NCI-H345 treated with DMSO at 0.1 percent for 48 hours (cell line): Measurements from ENCODE around the gene ABHD11.

ENCODE experiments used
- DNase-seq: peaks from one replicate; lab custom pipeline; 2025; ENCODE audit not compliant: unreplicated experiment; lab: John Stamatoyannopoulos, UW

Gene ABHD11

DNA sequence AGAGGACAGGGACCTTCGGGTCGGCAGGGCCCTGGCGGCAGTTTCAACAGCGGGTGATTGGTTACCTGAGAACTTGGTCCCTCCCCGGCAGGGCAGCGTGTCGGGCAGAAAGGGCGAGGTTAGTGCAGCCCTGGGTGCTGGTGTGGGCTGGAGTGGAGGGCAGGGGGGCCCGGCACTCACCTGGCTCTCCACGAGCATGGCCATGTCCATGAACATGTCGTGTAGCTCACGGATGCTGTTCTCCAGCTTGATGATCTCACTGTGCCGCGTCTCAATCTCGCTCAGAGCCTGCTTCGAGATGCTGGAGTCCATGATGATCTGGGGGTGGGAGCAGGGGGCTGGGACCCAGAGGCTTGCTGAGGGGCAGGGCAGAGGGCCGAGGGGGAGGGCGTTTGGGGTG is 35.9 kb downstream of the ABHD11 start:
- no peak for DNase-seq

DNA sequence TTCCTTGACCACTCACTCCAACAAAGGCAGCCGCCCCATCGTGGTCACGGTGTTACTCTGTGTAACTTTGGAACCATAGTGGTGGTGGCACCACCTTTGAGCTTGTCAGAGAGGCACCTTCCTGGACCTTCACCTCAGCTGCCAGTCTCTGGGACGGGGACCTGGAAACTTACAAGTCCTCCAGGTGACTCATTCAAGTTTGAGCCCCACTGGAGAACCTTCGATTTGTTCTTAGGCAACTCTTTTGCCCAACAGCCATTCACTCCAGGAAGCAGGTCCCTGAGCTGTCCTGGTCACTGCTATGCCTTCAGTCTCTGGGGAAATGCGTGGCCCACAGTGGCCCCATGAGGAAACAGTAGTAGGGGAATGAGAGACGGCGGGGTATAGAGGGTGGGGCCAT is 36.4 kb downstream of the ABHD11 start:
- no peak for DNase-seq

GRCh38 chr7:73701357-73701995 is 37.1 kb downstream of the ABHD11 start:
- DNase-seq: no peak

DNA sequence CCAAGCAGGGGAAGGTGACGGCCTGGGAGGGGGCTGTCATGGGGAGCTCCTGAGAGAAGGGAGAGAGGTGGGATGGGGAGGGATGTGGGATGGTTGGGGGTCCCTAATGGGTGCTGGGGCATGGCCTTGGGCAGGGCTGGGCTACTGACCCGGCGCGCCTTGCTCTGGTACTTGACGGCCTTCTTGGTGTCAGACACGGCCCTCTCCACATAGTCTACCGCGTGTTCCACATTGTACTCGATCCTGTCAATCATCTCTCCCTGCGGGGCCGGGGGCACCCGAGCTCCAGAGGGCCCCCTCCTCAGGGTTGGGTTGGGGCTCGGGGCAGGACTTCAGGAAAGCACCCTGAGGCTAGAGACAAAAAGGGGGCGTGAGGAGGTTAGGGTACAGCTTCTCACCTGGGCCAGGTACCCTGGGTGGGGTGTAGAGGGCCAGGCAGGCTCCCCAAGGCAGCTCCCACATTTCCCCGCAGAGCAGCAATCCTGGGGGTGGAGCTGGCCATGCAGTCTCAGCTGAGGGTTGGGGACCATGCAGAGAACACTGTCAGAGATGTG is 37.9 kb downstream of the ABHD11 start:
- no peak for DNase-seq

GRCh38 chr7:73700069-73700423 is 38.6 kb downstream of the ABHD11 start:
- DNase-seq: no peak

DNA sequence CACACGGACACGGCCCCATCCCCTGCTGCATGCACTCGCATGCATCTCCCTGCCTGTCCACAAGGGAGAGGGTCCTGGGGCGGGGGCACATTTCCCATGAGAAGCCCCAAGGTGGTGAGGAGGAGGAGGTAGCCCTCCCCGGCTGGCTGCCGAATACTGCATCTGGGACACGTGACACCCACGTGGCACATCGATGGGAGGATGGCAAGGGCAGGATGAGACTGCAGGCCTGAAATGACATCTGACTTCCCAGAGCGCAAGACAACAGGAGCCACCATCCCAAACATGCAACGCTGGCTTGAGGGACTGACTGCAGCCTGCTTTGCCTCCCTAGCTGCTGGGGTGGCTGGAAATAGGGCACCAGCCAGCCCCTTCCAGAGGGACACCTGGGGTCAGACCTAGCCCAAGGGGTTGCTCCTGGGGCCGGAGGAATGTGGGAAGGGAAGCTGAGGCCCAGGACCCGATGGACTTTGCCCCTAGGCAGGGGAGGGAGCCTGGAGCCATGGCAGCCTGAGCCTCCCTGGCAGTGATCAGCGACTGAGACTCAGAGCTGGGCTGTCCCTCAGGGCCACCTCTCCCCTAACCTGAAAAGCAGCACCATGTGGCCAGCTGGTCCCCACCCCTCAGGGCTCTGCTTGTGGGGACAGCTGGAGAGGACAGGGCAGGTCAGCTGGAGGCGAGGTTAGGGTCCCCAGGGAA is 39.1 kb downstream of the ABHD11 start:
- DNase-seq: no peak

- no peak for DNase-seq
Measured at GRCh38 chr7:73698410-73698809, 40.2 kb downstream of the ABHD11 start.

GRCh38 chr7:73696372-73696771 is 42.2 kb downstream of the ABHD11 start:
- no peak for DNase-seq

GRCh38 chr7:73690646-73691045 is 48.0 kb downstream of the ABHD11 start:
- DNase-seq: no peak

GRCh38 chr7:73688288-73688687 is 50.3 kb downstream of the ABHD11 start:
- no peak for DNase-seq
